Esophagus squamous epithelium (tissue), 5 donors: ENCODE data around the gene ANO2. TPM values are rescaled to one million over a fixed set of nuclear protein-coding genes. Genes with fewer than 3 reads are reported as not detected.
"Not testable (repeated sequence)": the region's sequence is repeated elsewhere in the genome, so short reads cannot be mapped to it uniquely, and the experiment has no call there.

ENCODE experiments used
- DNase-seq: peaks from one replicate; lab custom pipeline; 2025; lab: John Stamatoyannopoulos, UW
- H3K27ac ChIP-seq, 4 donors: fragments of 200-600 bp; sonication (generic); one replicate each; pipeline ENCODE4 v1.5.1; 2016 to 2019; ENCODE audit warnings: mild to moderate bottlenecking in 1 of 4
- H3K27me3 ChIP-seq, 4 donors: fragments of 200-600 bp; sonication (generic); 1 replicate in 3 of 4; 2 replicates in 1 of 4; pipeline versions ENCODE4 v1.5.1 to v1.6.0; 2017 to 2021; ENCODE audit warnings: antibody characterized with exemption in 1 of 4
- H3K36me3 ChIP-seq, 3 donors: fragments of 200-600 bp; sonication (generic); one replicate each; pipeline ENCODE4 v1.5.1; 2016 to 2019
- H3K4me1 ChIP-seq, 3 donors: fragments of 200-600 bp; sonication (generic); one replicate each; pipeline ENCODE4 v1.5.1; 2017 to 2019
- H3K4me3 ChIP-seq, 4 donors: fragments of 200-600 bp; sonication (generic); 1 replicate in 3 of 4; 2 replicates in 1 of 4; pipeline ENCODE4 v1.5.1; 2016 to 2019; ENCODE audit warnings: mild to moderate bottlenecking in 2 of 4, moderate library complexity in 1 of 4
- H3K9me3 ChIP-seq, 3 donors: fragments of 200-600 bp; sonication (generic); one replicate each; pipeline ENCODE4 v1.5.1; 2016 to 2019
- CTCF ChIP-seq, 6 experiments: fragments of 450-650 bp in 4 of 6; fragments of 200-600 bp in 2 of 6; sonication (generic) in 2 of 6; IDR thresholded peaks; one replicate each; pipeline ENCODE4 v1.5.1; 2016 to 2019; ENCODE audit warnings: antibody characterized with exemption in 6 of 6, mild to moderate bottlenecking in 4 of 6, moderate library complexity in 4 of 6
- POLR2A ChIP-seq, 4 donors: fragments of 450-650 bp; IDR thresholded peaks; one replicate each; pipeline ENCODE4 v1.6.1; 2017; ENCODE audit warnings: antibody characterized with exemption in 4 of 4, mild to moderate bottlenecking in 4 of 4, moderate library complexity in 3 of 4
- WGBS, 2 donors: methylation state at CpG; one replicate each; pipeline ENCODE4 v1.1.5; 2018; 5-methylcytosine and 5-hydroxymethylcytosine counted together
- intact Hi-C: fragments of 100-400 bp; cut with DNase I; formaldehyde crosslinking; loops from one replicate; pipeline ENCODE4 v1.15.0; 2022
- total RNA-seq, 4 donors: library from RNA; depleted of rRNA; stranded (reverse); fragments of >200 nt; gene quantifications; one replicate each; pipeline ENCODE4 v1.1.0, GENCODE V29; 2016
- donor health status: DM: yes; HTN: yes; CAD: no.

The ANO2 gene
- total RNA-seq, 4 donors from 2014 or later, result 0.49 to 11.8 (median 3.1) TPM

DNA sequence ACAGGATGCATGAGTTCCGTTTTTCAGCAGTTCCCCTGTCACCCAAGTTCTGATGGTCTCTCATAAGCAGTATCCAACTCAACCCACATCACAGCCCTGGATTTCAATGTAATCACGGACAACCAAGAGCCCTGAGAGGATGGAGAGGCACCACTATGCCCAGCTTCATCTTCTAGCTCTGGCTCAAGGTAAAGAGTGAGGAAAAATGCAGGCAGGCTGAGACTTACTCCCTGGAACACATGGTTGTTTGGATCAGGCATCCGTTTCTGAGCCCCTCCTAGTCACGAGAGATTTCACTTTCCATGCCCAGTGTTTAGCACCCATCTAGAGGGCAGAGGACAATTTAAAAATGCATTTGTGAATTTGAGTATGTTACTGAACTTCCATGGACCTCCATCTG, 45.0 kb downstream of the ANO2 start:
- Histone ChIP-seq H3K27me3 (peaks cover 0 to 41% (median 0%) of the 10 kb centered on the region in 4 donors), H3K9me3 (no peaks in the 10 kb centered on the region), H3K27ac (no peak overlapping the region), H3K36me3 (no peaks in the 10 kb centered on the region), H3K4me3 (no peak overlapping the region), H3K4me1 (no peaks in the 10 kb centered on the region)
- no peak for TF ChIP-seq CTCF (IDR thresholded peaks at IDR 0.05)
- TF ChIP-seq POLR2A (IDR thresholded peaks at IDR 0.05), result no peak
- WGBS, 2 donors, result 37 to 66% methylated on average over 2 to 4 of the region's 4 CpGs
- DNase-seq, result no peak
- intact Hi-C loops, result no loop called here

DNA sequence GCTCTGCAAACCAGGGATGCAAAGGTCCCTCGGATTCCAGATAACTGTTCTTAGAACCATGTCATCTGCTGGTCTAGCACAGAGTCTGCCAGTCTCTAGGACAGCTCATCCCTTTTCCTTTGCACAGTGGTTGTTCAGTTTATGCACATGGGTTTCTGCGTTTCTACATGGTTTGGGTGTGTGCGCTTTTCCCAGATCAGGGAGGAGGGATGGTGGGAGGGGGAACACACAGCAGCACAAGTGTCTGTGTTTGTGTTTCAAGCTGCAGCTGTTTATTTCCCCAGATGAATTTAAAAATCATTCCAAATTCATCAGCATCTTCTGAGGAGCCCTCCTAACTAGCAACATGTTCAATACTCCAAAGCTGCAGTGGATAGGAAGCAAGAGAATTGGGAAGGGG, 45.4 kb downstream of the ANO2 start:
- TF ChIP-seq CTCF (IDR thresholded peaks at IDR 0.05) (no peak), POLR2A (IDR thresholded peaks at IDR 0.05) (no peak)
- Histone ChIP-seq H3K27me3 (peaks cover 0 to 41% (median 0%) of the 10 kb centered on the region in 4 donors), H3K4me3 (no peak overlapping the region), H3K27ac (no peak overlapping the region), H3K9me3 (no peaks in the 10 kb centered on the region), H3K4me1 (no peaks in the 10 kb centered on the region), H3K36me3 (no peaks in the 10 kb centered on the region)
- DNase-seq, result no peak
- intact Hi-C loops, result no loop called here
- WGBS, 2 donors, result 77 to 79% methylated on average over 2 of the region's 3 CpGs

GRCh38 chr12:5898874-5899273, 46.2 kb downstream of the ANO2 start:
- no peak for DNase-seq
- no peaks in the 10 kb centered on the region for H3K9me3 ChIP-seq
- H3K4me1 ChIP-seq, result no peaks in the 10 kb centered on the region
- no peaks in the 10 kb centered on the region for H3K36me3 ChIP-seq
- no peak for TF ChIP-seq CTCF (IDR thresholded peaks at IDR 0.05)
- no peak for TF ChIP-seq POLR2A (IDR thresholded peaks at IDR 0.05)
- intact Hi-C loops, result no loop called here
- 78 to 79% methylated on average over 3 of the region's 3 CpGs for WGBS, 2 donors
- H3K27me3 ChIP-seq, result peaks cover 0 to 41% (median 0%) of the 10 kb centered on the region in 4 donors
- H3K4me3 ChIP-seq, result no peak overlapping the region
- H3K27ac ChIP-seq, result no peak overlapping the region

DNA sequence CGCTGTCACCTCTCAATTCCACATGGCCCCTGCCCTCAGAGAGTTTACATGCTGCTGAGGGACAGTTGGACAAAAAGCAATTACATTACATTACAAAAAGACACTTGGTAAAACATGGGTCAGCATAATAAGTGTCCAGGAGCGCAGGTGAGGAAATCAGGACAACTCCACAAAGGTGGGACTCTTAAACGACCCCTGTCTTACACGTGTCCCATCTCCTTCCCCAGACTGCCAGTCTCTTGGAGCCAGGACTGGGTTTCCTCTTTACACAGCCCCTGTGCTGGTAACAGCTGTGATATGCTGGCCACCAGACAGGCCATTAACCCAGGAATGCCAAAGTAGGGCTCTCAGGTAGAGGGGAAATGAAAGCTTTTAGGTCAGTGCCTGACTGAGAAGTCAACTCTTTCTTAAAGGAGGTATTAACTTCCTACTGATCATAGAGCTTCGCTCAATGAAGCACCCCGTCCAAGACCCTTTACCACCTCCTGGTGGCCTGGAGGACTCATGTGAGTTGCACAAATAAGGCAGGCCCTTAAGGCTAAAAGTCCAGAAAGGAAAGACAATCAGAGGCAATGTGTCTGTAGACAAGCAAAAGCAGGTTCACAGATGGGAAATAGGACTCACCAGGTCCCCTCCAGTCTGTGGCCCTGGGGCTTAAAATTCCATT, 55.5 kb downstream of the ANO2 start:
- intact Hi-C loops, result no loop called here
- 79 to 90% methylated on average over 5 to 6 of the region's 6 CpGs for WGBS, 2 donors
- no peak for DNase-seq
- H3K36me3 ChIP-seq, result no peaks in the 10 kb centered on the region
- TF ChIP-seq CTCF (IDR thresholded peaks at IDR 0.05) (no peak), POLR2A (IDR thresholded peaks at IDR 0.05) (no peak)
- H3K4me1 ChIP-seq, result no peaks in the 10 kb centered on the region
- H3K27me3 ChIP-seq, result peaks cover 0 to 27% (median 0%) of the 10 kb centered on the region in 4 donors
- no peaks in the 10 kb centered on the region for H3K9me3 ChIP-seq
- H3K4me3 ChIP-seq, result no peak overlapping the region
- H3K27ac ChIP-seq, result no peak overlapping the region

DNA sequence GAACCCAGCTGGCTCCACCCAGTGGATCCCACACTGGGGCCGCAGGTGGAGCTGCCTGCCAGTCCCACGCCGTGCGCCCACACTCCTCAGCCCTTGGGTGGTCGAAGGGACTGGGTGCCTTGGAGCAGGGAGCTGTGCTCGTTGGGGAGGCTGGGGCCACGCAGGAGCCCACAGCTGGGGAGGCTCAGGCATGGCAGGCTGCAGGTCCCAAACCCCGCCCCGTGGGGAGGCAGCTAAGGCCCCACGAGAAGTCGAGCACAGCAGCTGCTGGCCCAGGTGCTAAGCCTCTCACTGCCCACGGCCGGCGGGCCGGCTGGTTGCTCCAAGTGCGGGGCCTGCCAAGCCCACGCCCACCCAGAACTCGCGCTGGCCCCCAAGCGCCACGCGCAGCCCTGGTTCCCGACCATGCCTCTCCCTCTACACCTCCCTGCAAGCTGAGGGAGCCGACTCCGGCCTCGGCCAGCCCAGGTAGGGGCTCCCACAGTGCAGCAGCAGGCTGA, 56.2 kb downstream of the ANO2 start:
- Histone ChIP-seq H3K9me3 (no peaks in the 10 kb centered on the region), H3K27me3 (peaks cover 0 to 33% (median 0%) of the 10 kb centered on the region in 4 donors), H3K27ac (no peak overlapping the region), H3K36me3 (no peaks in the 10 kb centered on the region), H3K4me1 (no peaks in the 10 kb centered on the region), H3K4me3 (no peak overlapping the region)
- no peak for DNase-seq
- intact Hi-C loops, result no loop called here
- no peak for TF ChIP-seq CTCF (IDR thresholded peaks at IDR 0.05)
- no peak for TF ChIP-seq POLR2A (IDR thresholded peaks at IDR 0.05)
- 95% methylated on average over 4 of the region's 26 CpGs; no CpG with 5 or more reads in 1 of the 2 donors for WGBS, 2 donors

DNA sequence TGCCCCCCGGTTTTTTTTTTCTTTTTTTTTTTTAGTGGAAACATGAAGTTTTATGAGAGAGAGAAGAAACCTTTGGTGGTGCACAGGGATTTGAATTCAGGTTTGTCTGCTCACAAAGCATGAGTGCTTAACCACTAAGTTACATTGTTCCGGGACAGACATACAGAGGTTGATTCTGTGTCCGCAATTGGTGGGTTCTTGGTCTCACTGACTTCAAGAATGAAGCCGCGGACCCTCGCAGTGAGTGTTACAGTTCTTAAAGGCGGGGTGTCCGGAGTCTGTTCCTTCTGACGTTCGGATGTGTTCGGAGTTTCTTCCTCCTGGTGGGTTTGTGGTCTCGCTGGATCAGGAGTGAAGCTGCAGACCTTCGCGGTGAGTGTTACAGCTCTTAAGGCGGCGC, 57.2 kb downstream of the ANO2 start:
- H3K9me3 ChIP-seq, intact Hi-C loops, H3K27ac ChIP-seq, H3K4me1 ChIP-seq, H3K36me3 ChIP-seq, H3K4me3 ChIP-seq, DNase-seq: not testable (repeated sequence)
- H3K27me3 ChIP-seq, result peaks cover 0 to 40% (median 0%) of the 10 kb centered on the region in 4 donors
- 78 to 87% methylated on average over 10 to 14 of the region's 16 CpGs for WGBS, 2 donors
